CD14-positive monocyte (primary cell): ENCODE data around the gene DNAJC27. TPM values are rescaled to one million over a fixed set of nuclear protein-coding genes. Genes with fewer than 3 reads are reported as not detected.

Experiments
- DNase-seq, 3 donors: peaks; one replicate each; pipeline ENCODE4 v3.0.0-alpha.2; 2011 to 2022
- H2AFZ ChIP-seq: 2 replicates; pipeline ENCODE4 v1.6.0; 2012; ENCODE audit warnings: mild to moderate bottlenecking, low read depth, low read length, inconsistent platforms; ENCODE audit not compliant: insufficient read depth, poor library complexity, severe bottlenecking
- H3K27ac ChIP-seq, 2 donors: 1 replicate in 1 of 2; 2 replicates in 1 of 2; pipeline ENCODE4 v1.5.1; 2012 to 2013; ENCODE audit warnings: low read length in 2 of 2, control low read depth in 1 of 2, inconsistent platforms in 1 of 2, low read depth in 1 of 2, mild to moderate bottlenecking in 1 of 2
- H3K27me3 ChIP-seq, 2 donors: one replicate each; pipeline versions ENCODE4 v1.6.0 to v1.6.1; 2011 to 2013; ENCODE audit warnings: low read length in 2 of 2; ENCODE audit not compliant: control insufficient read depth in 2 of 2, insufficient read depth in 2 of 2
- H3K36me3 ChIP-seq, 2 donors: replicated peaks in 1 of 2; 1 replicate in 1 of 2; 2 replicates in 1 of 2; pipeline versions ENCODE4 v1.5.1 to v1.6.1; 2012 to 2013; ENCODE audit warnings: low read length in 2 of 2, control low read depth in 1 of 2, inconsistent platforms in 1 of 2, mild to moderate bottlenecking in 1 of 2; ENCODE audit not compliant: insufficient read depth in 2 of 2, control insufficient read depth in 1 of 2
- H3K4me1 ChIP-seq, 2 donors: 1 replicate in 1 of 2; 2 replicates in 1 of 2; pipeline versions ENCODE4 v1.5.1 to v1.6.1; 2012 to 2013; ENCODE audit warnings: low read length in 2 of 2, control low read depth in 1 of 2, inconsistent platforms in 1 of 2, mild to moderate bottlenecking in 1 of 2, moderate library complexity in 1 of 2; ENCODE audit not compliant: insufficient read depth in 2 of 2, control insufficient read depth in 1 of 2
- H3K4me2 ChIP-seq: replicated peaks from 2 replicates; pipeline ENCODE3; 2012; ENCODE audit warnings: low read length, moderate library complexity, mild to moderate bottlenecking; ENCODE audit not compliant: poor library complexity, severe bottlenecking; ENCODE audit errors: extremely low read depth
- H3K4me3 ChIP-seq, 3 experiments: fragments of 200-600 bp in 1 of 3; sonication (generic) in 1 of 3; replicated peaks in 1 of 3; 1 replicate in 2 of 3; 2 replicates in 1 of 3; pipeline ENCODE4 v1.5.1; 2011 to 2013; ENCODE audit warnings: low read length in 3 of 3, mild to moderate bottlenecking in 3 of 3, control low read depth in 2 of 3, low read depth in 2 of 3, inconsistent platforms in 1 of 3, moderate library complexity in 1 of 3
- H3K79me2 ChIP-seq: 2 replicates; pipeline ENCODE4 v1.6.0; 2012; ENCODE audit warnings: mild to moderate bottlenecking, control low read depth, inconsistent platforms, low read length, moderate library complexity; ENCODE audit not compliant: insufficient read depth
- H3K9ac ChIP-seq: 2 replicates; pipeline ENCODE4 v1.6.0; 2017; ENCODE audit warnings: low read length, mild to moderate bottlenecking; ENCODE audit not compliant: insufficient read depth, poor library complexity, severe bottlenecking
- H3K9me3 ChIP-seq, 2 donors: replicated peaks in 1 of 2; 1 replicate in 1 of 2; 2 replicates in 1 of 2; pipeline versions ENCODE4 v1.5.1 to v1.6.1; 2012 to 2013; ENCODE audit warnings: low read length in 2 of 2, control low read depth in 1 of 2; ENCODE audit not compliant: control insufficient read depth in 1 of 2, insufficient read depth in 1 of 2
- H4K20me1 ChIP-seq: 2 replicates; pipeline ENCODE4 v1.6.0; 2012; ENCODE audit warnings: mild to moderate bottlenecking, low read length, control low read depth, moderate library complexity; ENCODE audit not compliant: insufficient read depth
- H3K27ac Mint-ChIP-seq, 7 donors: one replicate each; pipeline ENCODE4 v1.8.0; 2020; ENCODE audit warnings: mild to moderate bottlenecking in 7 of 7, mixed read lengths in 7 of 7, moderate library complexity in 6 of 7, inconsistent platforms in 2 of 7
- H3K27me3 Mint-ChIP-seq, 3 donors: one replicate each; pipeline ENCODE4 v1.8.0; 2021 to 2022; ENCODE audit warnings: low read depth in 3 of 3, mild to moderate bottlenecking in 3 of 3, mixed read lengths in 3 of 3, moderate library complexity in 3 of 3, inconsistent platforms in 1 of 3
- H3K36me3 Mint-ChIP-seq, 2 donors: one replicate each; pipeline ENCODE4 v1.8.0; 2020; ENCODE audit warnings: mixed read lengths in 2 of 2, inconsistent platforms in 1 of 2, mild to moderate bottlenecking in 1 of 2
- H3K4me1 Mint-ChIP-seq: one replicate; pipeline ENCODE4 v1.8.0; 2020; ENCODE audit warnings: mild to moderate bottlenecking, mixed read lengths
- H3K4me3 Mint-ChIP-seq, 2 donors: one replicate each; pipeline ENCODE4 v1.8.0; 2020; ENCODE audit warnings: mild to moderate bottlenecking in 2 of 2, mixed read lengths in 2 of 2, moderate library complexity in 1 of 2
- H3K9me3 Mint-ChIP-seq, 7 donors: one replicate each; pipeline ENCODE4 v1.8.0; 2020 to 2022; ENCODE audit warnings: mixed read lengths in 7 of 7, mild to moderate bottlenecking in 6 of 7, moderate library complexity in 6 of 7, inconsistent platforms in 2 of 7
- WGBS: methylation state at CpG from one replicate; pipeline ENCODE4 v1.1.5; 2013; ENCODE audit warnings: missing lambda C conversion rate; ENCODE audit not compliant: insufficient coverage; 5-methylcytosine and 5-hydroxymethylcytosine counted together
- intact Hi-C, 2 donors: fragments of 100-400 bp; cut with micrococcal nuclease; formaldehyde crosslinking; loops; one replicate each; pipeline versions ENCODE4 v1.15.0 to v1.15.1; 2023
- polyA plus RNA-seq, 3 donors: library from polyadenylated mRNA; depleted of rRNA in 1 of 3; unstranded in 2 of 3; stranded (reverse) in 1 of 3; fragments of 300-500 nt in 2 of 3; fragments of >200 nt in 1 of 3; fragmentation: Illumina TruSeq in 2 of 3; gene quantifications; 1 replicate in 2 of 3; 2 replicates in 1 of 3; pipeline ENCODE4 v1.2.3, GENCODE V29; 2012 to 2021
- TF ChIP-seq, protein P1 (sequence below): fragments of 200-600 bp; IDR thresholded peaks from one replicate; pipeline ENCODE4 v1.8.0; 2022; ENCODE audit warnings: antibody characterized with exemption, mild to moderate bottlenecking

DNAJC27 gene
- polyA plus RNA-seq, 3 donors, result 0.86 to 2.8 (median 2.2) TPM

DNA sequence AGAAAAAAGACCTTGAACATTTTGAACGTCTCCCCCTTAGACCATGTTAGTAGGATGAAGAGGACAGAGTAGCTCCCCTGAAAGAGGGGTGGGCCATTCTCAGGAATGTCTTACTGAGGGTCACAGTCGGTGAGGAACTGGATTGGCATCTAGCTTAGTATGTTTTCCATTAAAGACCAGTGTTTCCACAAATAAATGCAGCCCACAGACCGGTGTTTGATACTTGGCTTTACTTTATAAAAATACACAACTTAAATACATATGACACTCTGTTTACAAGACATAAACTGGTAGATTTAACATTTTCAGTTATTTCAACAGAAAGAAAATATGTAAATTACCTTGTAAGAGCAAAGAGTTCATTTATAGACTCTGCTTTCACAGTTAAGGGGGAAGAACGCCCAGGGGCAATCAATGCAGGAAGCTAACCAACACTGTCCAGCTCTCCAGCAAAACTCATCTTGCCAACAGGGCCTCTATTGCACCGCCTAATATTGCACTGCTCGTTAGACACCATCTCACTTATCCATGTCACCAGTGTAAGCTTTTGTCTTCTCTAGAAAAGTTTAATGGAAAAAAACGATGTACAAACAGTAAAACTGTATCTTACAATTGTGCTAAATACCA is 28.2 kb downstream of the DNAJC27 start:
- H3K27ac Mint-ChIP-seq, result no peak overlapping the region
- no peak overlapping the region for H3K4me2 ChIP-seq
- peaks cover 6% of the 10 kb centered on the region for H3K4me1 Mint-ChIP-seq
- no peaks in the 10 kb centered on the region for H3K9me3 Mint-ChIP-seq
- peaks cover 30 to 32% of the 10 kb centered on the region in 2 donors for H3K36me3 Mint-ChIP-seq
- H3K9me3 ChIP-seq, result no peaks in the 10 kb centered on the region
- intact Hi-C loops, result no loop called here
- no CpG with 5 or more reads among the region's 7 CpGs for WGBS
- H3K27ac ChIP-seq, result no peak overlapping the region
- H3K27me3 ChIP-seq, result no peaks in the 10 kb centered on the region
- H3K4me3 Mint-ChIP-seq, result no peak overlapping the region
- no peak overlapping the region for H2AFZ ChIP-seq
- TF ChIP-seq, protein P1, sequence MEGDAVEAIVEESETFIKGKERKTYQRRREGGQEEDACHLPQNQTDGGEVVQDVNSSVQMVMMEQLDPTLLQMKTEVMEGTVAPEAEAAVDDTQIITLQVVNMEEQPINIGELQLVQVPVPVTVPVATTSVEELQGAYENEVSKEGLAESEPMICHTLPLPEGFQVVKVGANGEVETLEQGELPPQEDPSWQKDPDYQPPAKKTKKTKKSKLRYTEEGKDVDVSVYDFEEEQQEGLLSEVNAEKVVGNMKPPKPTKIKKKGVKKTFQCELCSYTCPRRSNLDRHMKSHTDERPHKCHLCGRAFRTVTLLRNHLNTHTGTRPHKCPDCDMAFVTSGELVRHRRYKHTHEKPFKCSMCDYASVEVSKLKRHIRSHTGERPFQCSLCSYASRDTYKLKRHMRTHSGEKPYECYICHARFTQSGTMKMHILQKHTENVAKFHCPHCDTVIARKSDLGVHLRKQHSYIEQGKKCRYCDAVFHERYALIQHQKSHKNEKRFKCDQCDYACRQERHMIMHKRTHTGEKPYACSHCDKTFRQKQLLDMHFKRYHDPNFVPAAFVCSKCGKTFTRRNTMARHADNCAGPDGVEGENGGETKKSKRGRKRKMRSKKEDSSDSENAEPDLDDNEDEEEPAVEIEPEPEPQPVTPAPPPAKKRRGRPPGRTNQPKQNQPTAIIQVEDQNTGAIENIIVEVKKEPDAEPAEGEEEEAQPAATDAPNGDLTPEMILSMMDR, result no peak
- DNase-seq, result no peak
- no peaks in the 10 kb centered on the region for H3K4me1 ChIP-seq
- no peak overlapping the region for H3K9ac ChIP-seq
- H3K27me3 Mint-ChIP-seq, result peaks cover 0 to 4% (median 0%) of the 10 kb centered on the region in 3 donors
- H3K79me2 ChIP-seq, result no peaks in the 10 kb centered on the region
- H3K36me3 ChIP-seq, result peaks cover 7 to 38% of the 10 kb centered on the region in 2 donors
- no peak overlapping the region for H3K4me3 ChIP-seq
- H4K20me1 ChIP-seq, result no peaks in the 10 kb centered on the region

DNA sequence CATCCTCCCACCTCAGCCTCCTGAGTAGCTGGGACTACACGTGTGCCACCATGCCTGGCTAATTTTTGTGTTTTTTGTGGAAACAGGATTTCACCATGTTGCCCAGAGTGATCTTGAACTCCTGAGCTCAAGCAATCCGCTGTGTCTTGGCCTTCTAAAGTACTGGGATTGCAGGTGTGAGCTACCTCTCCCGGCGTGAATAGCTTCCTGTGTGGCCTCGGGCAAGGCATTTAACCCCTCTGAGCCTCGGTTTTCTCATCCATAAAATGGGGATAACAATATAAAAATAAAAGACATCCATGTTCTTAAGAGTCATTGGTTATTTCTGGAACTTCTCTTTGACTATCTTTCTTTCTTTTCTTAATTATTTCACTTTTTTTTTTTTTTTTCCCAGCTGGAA is 32.4 kb downstream of the DNAJC27 start:
- TF ChIP-seq, protein P1, result no peak
- H3K36me3 Mint-ChIP-seq, result peaks cover 4 to 10% of the 10 kb centered on the region in 2 donors
- no peaks in the 10 kb centered on the region for H3K4me1 Mint-ChIP-seq
- no peaks in the 10 kb centered on the region for H3K9me3 ChIP-seq
- H3K27ac ChIP-seq, result no peak overlapping the region
- H3K27me3 ChIP-seq, result no peaks in the 10 kb centered on the region
- H3K79me2 ChIP-seq, result no peaks in the 10 kb centered on the region
- H3K9me3 Mint-ChIP-seq, result no peaks in the 10 kb centered on the region
- WGBS, result no CpG with 5 or more reads among the region's 6 CpGs
- DNase-seq, result no peak
- no peak overlapping the region for H3K27ac Mint-ChIP-seq
- no peak overlapping the region for H2AFZ ChIP-seq
- no peaks in the 10 kb centered on the region for H3K36me3 ChIP-seq
- no peaks in the 10 kb centered on the region for H3K4me1 ChIP-seq
- peaks cover 0 to 2% (median 0%) of the 10 kb centered on the region in 3 donors for H3K27me3 Mint-ChIP-seq
- no peak overlapping the region for H3K9ac ChIP-seq
- no peak overlapping the region for H3K4me3 ChIP-seq
- H3K4me3 Mint-ChIP-seq, result no peak overlapping the region
- no peaks in the 10 kb centered on the region for H4K20me1 ChIP-seq
- intact Hi-C loops, result no loop called here
- H3K4me2 ChIP-seq, result no peak overlapping the region
